Brain microvascular endothelial cell (primary cell): ENCODE data around the gene PPP2R3B.

Source experiments
- DNase-seq: peaks from one replicate; pipeline ENCODE4 v3.0.0-alpha.2; 2020
- H3K27ac ChIP-seq: fragments of 250-450 bp; sonication (Bioruptor Pico); 2 replicates; pipeline ENCODE4 v1.5.1; 2020; ENCODE audit warnings: mild to moderate bottlenecking, moderate library complexity
- H3K27me3 ChIP-seq: fragments of 250-450 bp; sonication (Bioruptor Pico); replicated peaks from 2 replicates; pipeline ENCODE4 v1.5.1; 2020; ENCODE audit warnings: mild to moderate bottlenecking
- H3K36me3 ChIP-seq: fragments of 250-450 bp; sonication (Bioruptor Pico); replicated peaks from 2 replicates; pipeline ENCODE4 v1.5.1; 2020; ENCODE audit warnings: mild to moderate bottlenecking
- H3K4me3 ChIP-seq: 2 replicates; pipeline ENCODE4 v1.5.1; 2011; ENCODE audit warnings: low read depth, mild to moderate bottlenecking, control low read depth, low read length, moderate library complexity
- CTCF ChIP-seq: IDR thresholded peaks from 2 replicates; pipeline ENCODE4 v1.5.1; 2011; ENCODE audit warnings: low read depth, mild to moderate bottlenecking, moderate library complexity, low read length, control low read depth, inconsistent platforms; ENCODE audit errors: missing control alignments
- in situ Hi-C: cut with HindIII; loops from 2 replicates; pipeline ENCODE4 v1.10.0; 2017; ENCODE audit warnings: low sequenced_read_pairs, low pct_ligation_motif_present

PPP2R3B gene

GRCh38 chrX:290476-291166, 96.1 kb downstream of the PPP2R3B start:
- Histone ChIP-seq H3K27ac (no peak overlapping the region), H3K4me3 (no peak overlapping the region), H3K27me3 (no peaks in the 10 kb centered on the region), H3K36me3 (peaks cover 15% of the 10 kb centered on the region)
- DNase-seq, result no peak
- no peak for TF ChIP-seq CTCF
- in situ Hi-C loops, result no loop called here

- DNase-seq, result no peak
- TF ChIP-seq CTCF, result no peak
- Histone ChIP-seq H3K27ac (no peak overlapping the region), H3K4me3 (no peak overlapping the region), H3K27me3 (no peaks in the 10 kb centered on the region), H3K36me3 (peaks cover 19% of the 10 kb centered on the region)
- in situ Hi-C loops, result no loop called here
Measured at GRCh38 chrX:288561-288991, 98.1 kb downstream of the PPP2R3B start.

GRCh38 chrX:287670-288069, 99.0 kb downstream of the PPP2R3B start:
- DNase-seq, result no peak
- Histone ChIP-seq H3K27me3 (no peaks in the 10 kb centered on the region), H3K36me3 (peaks cover 10% of the 10 kb centered on the region), H3K4me3 (no peak overlapping the region), H3K27ac (no peak overlapping the region)
- in situ Hi-C loops, result no loop called here
- no peak for TF ChIP-seq CTCF

GRCh38 chrX:285076-285677, 101.5 kb downstream of the PPP2R3B start:
- Histone ChIP-seq H3K27me3 (no peaks in the 10 kb centered on the region), H3K4me3 (no peak overlapping the region), H3K27ac (no peak overlapping the region), H3K36me3 (peaks cover 9% of the 10 kb centered on the region)
- no peak for DNase-seq
- TF ChIP-seq CTCF, result no peak
- in situ Hi-C loops, result no loop called here
